NCI-H2227 treated with DMSO at 0.1 percent for 48 hours (cell line): Measurements from ENCODE around the gene RAET1L.
"Not testable (repeated sequence)": the region's sequence is repeated elsewhere in the genome, so short reads cannot be mapped to it uniquely, and the experiment has no call there.

ENCODE experiments used
- DNase-seq: peaks from one replicate; lab custom pipeline; 2025; lab: John Stamatoyannopoulos, UW

Gene RAET1L

DNA sequence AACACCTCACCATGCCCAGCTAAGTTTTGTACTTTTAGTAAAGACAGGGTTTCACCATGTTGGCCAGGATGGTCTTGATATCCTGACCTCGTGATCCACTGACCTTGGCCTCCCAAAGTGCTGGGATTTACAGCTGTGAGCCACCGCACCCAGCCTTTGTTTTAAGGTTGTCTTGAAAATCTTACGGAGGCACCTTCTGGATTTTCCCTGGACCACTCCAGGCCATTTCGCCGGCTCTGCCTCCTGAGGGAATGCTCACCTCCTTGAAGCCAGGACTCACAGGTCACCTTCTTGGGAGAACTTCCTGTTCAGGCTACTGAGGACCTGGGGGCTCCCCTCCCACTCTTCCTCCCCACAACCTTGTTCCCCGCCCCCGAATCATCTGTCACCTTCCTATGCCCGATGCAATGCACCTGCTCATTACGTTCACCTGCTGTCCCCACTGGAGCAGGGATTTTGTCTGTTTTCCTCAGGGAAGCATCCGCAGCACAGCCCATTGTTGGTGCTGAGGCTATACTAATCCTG, 19.4 kb upstream of the RAET1L start:
- DNase-seq, result no peak

DNA sequence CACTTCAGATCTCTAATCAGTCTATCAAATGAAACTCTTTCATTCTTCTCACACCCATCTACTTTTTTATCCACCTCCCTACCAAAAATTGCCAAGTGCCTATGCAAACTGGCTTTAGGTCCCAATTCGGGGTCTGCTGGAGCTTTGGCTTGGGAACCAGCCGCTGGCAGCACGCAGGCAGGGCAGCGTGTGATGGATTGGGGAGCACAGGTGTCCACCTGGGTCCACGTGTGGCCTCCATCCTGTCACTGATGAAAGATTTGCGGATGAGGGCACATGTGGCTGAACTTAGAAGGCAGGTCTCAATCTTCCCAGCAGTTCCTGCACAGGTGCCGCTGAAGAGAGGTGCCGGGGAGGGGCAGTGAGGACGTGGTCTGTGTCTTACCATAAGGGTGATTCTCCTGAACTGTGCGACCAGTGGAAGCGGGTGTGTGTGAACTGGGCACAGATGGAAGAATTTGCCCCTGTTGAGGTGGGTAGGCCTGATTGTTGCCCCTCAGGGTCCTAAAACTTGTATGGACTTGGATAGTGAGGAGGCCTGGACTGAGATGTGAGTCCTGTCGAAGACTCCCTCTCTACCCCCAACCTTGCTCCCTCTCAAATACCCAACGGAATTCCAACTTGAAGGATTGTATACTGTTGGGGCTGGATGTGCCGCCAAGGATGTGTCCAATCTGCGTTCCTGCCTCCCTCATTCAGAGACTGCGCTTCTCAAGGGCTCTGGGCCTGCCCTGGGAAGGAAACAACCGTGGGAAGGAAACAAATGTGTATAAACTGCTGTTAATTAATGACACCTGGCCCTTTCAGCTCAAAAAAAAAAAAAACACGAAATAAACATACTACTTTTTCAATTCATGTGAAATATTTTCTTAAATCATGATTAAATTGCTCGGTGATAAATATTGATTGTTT, 18.4 kb upstream of the RAET1L start:
- no peak for DNase-seq

DNA sequence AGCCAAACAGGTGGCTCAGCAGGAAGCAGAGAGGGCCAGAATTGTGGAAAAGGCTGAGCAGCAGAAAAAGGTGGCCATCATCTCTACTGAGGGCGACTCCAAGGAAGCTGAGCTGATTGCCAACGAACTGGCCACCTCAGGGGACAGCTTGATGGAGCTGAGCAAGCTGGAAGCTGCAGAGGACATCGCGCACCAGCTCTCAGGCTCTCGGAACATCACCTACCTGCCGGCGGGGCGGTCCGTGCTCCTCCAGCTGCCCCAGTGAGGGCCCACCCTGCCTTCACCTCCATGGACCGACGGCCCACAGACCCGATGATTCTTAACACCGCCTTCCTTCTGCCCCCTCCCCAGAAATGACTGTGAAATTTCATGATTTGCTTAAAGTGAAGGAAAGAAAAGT, 17.8 kb upstream of the RAET1L start:
- no peak for DNase-seq

DNA sequence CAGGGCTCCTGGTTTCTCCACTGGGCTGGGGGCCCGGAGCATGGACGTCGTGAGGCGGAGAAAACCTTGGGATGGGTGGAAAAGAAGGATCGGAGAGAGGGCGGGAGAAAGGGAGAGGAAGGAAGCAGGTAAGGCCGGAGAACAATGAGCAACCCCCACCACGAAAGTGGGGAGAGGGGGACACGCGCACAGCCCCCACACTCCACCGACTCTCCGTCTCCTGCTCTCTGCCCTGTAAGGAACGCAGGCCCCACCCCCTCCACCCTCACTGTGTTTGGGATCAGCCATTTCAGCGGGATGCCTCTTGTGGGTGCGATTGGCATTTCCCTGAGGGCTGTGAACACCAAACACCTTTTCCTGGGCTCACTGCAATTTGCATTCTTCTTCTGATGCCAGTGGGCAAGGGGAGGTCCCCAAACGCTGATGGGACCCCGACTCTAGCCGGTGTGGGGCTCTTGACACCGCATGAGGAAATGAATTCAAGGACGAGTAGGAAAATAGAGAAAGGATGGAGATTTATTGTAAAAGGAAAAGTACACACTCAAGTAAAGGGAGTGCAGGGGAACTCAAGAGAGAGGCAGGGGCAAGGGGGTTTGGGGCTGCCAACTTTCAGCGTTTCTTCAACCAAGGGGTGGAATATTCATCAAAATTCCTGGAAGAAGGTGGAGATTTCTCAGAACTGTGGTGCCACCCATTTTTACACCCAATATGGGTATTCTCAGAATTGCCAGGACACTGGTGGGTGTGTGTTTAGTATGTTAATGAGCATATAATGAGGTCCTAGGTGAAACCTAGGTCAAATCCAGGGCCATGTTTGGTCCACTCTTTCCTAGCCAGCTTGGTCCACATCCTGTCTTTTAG, 13.1 kb upstream of the RAET1L start:
- no peak for DNase-seq

DNA sequence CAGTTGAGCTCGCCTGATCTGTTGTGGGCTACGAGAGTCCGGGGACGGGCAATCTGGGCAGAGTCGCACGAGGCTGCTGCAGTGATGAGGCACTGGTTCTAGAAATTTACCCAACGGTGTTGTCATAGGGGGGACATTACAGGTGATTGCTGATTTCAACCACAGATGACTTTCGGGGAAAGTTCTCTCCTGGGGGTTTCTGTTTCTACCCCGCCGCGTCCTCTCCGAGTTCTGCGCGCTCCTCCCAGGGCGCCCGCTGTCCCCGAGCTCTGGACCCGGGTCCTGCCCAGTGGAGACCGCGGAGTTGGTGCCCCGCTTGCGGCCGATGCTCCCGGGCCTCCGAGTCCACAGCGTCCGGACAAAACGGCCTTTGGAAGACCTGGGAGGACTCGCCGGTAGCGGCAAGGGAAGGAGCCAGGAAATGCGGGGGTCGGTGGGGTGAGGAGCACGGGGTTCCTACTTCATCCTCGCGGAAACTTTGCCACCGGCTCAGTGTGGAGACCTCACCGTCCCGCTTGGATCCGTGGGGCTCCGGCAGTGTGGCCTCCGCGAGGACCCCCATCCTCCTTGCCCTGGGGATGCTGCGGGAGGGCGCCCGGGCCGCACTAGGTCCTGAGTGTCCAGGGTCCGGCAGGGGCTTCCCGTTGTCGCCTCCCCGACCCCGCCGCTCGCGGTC, 12.3 kb upstream of the RAET1L start:
- DNase-seq, result no peak

DNA sequence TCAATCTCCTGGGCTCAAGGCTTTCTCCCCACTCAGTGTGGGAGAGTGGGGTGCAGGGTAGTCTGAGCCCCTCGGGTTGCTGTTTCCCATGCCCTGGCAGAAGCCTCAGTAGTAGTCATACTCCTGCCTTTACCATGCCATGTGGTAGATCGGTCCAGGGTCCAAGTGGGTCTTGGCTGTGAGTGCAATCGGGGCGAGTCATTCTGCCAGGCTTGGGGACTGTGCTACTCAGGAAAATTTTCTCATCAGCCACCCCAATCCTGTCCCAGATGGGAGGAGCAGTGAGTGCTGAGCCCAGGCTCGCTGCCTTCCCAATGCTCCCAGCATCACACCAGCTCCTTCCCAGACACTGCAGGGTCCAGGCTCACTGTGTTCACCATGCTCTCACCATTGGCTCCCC, 10.7 kb upstream of the RAET1L start:
- no peak for DNase-seq

DNA sequence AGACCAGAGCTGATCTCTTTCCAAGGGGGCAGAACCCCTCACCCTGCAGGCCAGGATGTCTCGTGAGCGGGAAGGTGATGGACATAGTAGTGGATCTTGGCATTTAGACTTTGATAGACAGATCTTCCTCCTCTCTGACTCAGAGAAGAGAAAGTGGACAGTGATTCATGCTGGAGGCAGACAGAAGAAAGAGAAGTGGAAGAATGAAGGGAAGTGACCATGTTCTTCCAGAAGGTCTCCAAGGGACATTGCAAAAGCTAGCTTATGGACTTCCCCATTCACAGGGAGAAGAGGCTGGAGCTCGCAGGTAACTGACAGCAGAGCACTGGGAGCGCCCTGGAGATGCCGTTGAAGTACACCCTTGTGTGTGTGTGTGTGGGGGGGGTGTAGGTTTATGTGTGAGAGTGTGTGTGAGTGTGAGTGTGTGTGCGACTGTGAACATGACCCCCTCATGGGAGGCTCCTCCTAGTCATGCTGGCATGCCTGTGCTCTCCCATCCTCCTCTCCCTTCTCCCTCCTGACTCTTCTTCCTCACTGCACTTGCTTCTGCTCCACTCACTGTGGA, 8.0 kb upstream of the RAET1L start:
- no peak for DNase-seq

DNA sequence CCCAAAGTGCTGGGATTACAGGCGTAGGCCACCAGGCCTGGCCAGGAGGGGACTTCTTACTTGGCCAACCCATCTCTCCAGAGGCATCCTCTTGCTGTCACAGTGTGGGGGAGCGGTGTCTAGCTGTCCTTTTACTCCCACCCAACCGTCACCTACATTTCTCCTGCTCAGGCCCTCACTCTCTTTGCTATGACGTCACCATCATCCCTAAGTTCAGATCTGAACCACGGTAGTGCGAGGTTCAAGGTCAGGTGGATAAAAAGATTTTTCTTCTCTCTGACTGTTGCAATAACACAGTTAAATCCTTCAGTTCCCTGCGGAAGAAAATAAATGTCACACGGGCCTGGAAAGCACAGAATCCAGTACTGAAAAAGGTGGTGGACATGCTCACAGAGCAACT, 7.3 kb upstream of the RAET1L start:
- DNase-seq, result no peak

DNA sequence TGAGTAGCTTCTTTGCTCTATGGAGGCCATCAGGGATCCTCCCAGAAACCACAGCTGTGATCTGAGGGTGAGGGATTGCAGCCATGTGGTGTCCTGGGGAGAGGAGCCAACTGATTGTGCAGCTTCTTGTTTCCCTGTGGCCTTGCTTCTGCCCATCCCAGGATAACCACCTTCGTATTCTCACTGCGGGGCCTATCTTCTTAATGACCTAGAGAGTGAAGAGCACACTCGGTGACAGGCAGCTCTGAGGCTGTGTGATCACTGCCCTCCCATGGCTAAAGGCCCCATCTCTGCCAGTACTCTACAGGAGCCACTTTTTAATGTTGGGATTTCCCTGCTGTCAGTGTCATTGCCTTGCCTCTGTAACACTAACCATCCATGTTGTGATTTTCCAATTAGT, 5.3 kb upstream of the RAET1L start:
- DNase-seq, result no peak

DNA sequence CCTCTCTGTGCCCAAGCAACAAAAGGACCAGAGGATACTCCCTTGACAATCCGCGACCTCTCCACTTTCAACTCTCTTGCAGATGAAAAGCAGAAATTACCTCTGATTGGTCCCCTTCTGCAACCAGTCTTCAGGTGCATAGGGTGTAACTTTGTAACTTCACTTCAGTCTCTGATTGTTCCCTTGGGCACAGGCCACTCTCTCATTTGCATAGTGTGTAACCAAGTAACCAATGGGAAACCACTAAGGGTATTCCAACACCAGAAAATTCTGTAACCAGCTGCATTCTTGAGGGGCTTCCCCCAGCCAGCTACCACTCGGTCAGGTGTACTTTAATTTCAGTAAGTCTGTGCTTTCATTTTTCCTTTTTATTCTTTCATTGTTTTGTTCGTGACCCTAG, 4.4 kb upstream of the RAET1L start:
- no peak for DNase-seq

DNA sequence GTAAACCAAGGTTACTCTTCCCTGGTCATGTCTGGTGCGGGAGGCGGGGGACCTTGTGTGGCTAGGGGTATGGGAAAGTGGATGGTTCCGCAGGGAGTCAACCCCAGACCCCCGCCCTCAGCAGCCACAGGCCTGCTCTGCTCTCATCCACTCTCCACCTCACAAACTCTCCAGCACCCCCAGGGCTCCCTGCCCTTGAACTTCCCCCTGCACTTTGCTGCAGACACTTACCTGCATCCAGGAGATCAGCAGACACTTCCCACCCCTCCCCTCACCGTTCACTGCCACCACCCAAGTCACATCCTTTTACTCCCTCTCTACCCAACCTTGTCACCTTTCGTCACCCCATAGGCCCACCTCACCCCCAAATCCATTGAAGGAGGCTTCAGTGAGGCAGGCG, 3.9 kb upstream of the RAET1L start:
- no peak for DNase-seq

DNA sequence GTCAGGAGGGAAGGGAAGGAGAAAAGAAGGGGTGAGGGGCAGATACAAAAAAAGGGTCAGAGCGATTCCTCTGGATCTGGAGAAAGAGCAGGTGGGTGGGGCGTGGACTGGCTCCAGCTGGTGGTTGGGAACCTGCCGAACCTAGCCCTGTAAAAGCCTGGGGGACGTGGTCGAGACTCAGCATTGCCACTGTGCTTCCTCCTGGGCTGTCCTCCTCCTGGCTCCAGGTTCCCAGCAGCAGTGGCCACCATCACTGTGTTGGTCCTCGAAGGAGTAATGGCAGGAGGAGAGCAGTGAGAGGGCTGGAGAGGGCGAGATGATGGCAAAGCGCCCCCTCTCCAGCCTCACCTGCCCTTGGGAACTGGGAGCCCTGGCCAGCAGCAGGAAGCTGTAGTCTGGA, 3.5 kb upstream of the RAET1L start:
- DNase-seq, result no peak

DNA sequence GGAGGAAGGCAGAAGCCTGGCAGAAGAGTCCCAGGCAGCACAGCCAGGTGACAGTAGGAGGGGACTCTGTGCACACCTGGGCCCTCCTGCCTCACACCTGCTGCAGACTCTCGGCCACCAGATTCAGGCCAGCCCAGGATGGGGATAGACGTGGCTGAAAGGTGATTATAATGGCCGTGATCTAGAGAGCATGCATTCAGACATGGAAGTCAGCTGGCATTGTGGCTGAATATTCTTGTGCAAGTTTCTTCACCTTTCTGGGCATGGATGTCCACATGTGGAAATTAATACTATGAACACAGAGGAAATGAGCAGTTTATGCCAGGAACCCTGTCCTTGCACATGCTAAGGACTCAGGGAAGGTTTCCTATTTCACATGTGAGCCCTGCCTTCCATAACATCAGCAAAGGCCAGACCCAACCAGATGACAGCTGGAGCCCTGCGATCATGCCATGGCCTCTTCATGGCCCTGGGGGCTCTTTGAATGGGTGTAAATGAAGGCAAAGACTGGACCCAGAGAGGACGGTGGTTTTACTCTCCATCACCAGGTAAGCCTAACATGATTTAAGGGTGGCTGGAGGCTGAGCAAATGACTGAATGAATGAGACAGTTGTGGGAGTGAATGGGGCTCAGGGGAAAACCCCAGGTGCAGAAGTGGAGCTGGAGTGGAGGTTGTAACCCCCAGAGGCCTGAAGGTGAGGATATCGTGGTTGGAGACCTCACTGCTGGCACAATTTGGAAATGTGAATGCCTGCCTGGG, 2.7 kb upstream of the RAET1L start:
- no peak for DNase-seq

DNA sequence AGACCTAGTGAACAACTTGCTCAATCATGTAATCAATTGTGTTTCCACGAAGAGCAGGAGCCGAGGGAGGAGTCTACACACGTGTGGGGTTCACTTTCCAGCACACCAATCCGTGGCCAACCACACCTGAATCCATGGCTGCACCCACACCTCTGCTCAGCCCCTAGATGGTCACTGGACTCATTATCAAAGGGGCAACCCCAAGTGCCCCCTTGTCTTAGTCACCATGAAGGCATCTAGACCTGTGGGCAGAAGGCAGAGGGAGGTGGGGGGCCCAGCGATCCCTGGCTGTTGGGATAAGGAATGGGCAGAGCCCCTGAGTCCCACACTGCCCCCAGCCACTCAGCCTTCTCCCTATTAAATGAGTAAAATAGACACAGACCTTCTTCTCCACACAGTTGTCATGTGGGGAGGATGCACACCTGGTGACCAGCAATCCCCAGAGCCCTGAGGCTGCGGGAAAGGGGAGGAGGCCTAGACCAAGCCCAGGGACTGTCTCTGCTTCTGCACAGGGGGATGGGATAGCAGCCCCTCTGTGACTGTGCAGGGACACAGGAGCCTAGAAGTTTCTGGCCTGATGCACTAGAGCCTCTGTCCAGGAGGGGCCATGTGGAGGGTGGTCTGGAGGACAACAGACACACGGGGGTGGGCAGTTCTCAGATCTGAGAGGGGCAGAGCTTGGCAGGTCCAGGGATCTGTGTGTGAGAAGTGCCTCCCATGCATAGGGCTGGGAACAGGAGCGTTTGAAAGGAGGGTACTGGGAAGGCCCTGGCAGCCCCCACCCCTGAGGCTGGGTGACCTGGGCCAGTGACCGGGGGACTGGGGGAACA, 1.9 kb upstream of the RAET1L start:
- no peak for DNase-seq

DNA sequence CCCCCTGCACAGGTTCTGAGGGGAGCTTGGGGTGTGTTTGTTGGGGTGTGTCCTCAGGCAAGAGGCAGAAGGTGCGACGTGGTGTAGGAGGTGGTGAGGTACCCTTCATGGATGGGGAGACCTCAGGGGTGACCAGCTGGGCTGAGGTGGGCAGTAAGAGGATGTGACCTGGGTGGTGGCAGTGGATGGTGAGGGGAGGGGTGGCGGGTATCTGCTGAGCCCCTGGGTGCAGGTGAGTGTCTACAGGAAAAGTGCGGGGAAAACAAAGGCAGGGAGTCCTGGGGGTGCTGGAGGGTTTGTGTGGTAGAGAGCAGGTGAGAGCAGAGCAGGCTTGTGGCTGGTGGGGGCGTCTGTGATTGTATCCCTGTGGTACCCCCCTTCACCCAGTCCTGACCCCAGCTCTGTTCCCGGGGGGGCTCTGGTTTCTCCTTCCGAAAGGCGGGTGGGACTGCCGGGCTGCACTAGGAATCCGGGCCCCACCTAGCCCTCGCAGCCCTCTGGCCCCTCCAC, 631 bp downstream of the RAET1L start:
- DNase-seq, result no peak

DNA sequence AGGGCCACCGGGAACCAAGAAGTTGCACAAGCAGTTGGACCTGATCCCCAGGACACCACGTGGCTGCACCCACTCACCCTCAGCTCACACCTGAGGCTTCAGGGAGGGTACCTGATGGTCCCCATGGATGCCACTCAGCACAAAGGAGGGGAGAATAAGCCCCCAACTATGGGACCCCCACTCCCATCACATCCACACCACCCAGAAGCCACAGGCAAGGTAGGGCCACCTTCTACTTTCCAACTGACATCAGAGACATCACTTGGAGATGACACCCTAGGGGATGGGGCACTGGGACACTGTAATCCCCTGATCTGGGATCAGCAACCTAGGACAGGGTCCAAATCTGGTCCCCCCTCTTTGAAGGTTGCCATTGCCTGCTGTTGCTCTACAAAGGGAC, 1.3 kb downstream of the RAET1L start:
- DNase-seq, result not testable (repeated sequence)

DNA sequence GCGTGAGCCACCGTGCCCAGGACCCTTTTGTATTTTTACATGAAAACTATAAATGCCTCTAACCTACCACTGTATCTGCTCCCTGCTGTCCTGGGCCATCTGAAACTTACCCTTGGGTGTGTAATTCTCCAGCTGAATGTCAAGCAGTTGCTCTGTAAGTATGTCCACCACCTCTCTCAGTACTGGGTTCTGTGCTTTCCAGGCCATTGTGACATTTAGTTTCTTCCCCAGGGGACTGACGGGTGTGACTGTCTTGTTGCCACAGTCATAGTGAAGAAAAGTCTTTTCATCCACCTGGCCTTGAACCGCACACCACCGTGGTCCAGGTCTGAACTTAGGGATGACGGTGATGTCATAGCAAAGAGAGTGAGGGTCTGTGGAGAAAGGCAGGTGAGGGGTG, 3.5 kb downstream of the RAET1L start:
- DNase-seq, result not testable (repeated sequence)

DNA sequence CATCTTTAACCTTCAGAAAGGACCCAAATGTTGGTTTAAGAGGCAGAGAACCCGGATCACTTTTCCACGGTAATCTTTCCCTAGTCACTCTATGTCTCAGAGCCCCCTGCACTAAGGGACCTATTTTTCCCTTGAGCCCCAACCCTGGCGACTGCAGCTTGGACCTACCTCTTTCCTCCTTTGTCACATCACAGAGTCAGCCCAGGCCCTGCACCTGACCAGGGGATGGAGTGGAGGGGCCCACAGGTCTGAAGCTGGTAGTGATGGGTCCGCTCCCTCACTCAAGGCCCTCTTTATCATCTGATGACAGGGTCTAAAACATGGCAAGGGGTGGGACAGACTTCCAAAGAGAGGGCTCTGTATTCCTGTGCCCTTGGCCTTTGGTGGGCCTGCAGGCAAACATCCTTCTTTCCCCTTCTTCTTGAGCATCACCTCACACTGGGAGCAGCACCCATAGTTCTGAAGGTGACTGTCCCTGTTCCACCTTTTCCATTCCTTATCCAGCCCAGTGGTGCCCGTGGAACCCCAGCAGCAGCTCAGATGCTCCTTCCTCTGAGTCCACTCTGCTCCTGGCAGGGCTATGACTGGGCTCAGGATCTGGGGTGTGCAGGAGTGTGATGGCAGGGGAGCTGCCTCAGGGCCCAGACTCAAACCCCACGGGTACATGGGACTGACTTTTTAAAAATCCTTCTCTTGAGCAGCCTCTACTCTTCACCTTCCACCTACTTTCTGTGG, 6.3 kb downstream of the RAET1L start:
- DNase-seq, result no peak

DNA sequence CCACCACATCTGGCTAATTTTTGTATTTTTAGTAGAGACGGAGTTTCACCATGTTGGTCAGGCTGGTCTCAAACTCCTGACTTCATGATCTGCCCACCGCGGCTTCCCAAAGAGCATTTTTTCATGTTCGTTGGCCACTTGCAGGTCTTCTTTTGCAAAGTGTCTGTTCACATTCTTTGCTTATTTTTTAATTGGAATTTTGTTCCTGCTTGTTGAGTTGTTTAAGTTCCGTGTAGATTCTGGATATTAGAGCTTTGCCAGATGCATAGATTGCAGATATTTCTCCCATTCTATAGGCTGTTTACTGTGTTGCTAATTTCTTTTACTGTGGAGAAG, 8.2 kb downstream of the RAET1L start:
- DNase-seq, result not testable (repeated sequence)
